Endothelial cell of umbilical vein (primary cell): ENCODE data around the gene PAQR3. TPM values are rescaled to one million over a fixed set of nuclear protein-coding genes. Genes with fewer than 3 reads are reported as not detected.

Experiments
- Bru-seq: library from RNA; stranded (reverse); fragments of 400-500 nt; gene quantifications from one replicate; lab custom pipeline; 2021; lab: Mats Ljungman, UMichigan
- BruChase-seq, 2 experiments: library from RNA; stranded (reverse); fragments of 400-500 nt; gene quantifications; one replicate each; lab custom pipeline; 2021; lab: Mats Ljungman, UMichigan
- BruUV-seq: library from RNA; stranded (reverse); fragments of 400-500 nt; replicated peaks from 2 replicates; lab custom pipeline; 2021; lab: Mats Ljungman, UMichigan
- CTCF ChIA-PET: fragments of 300-600, 350-600 bp; sonication (Branson Sonifier 250); formaldehyde crosslinking; loops from one replicate; lab custom pipeline; 2021; ENCODE audit warnings: antibody characterized with exemption, inconsistent platforms; lab: Charles Lee
- POLR2A ChIA-PET: fragments of 300-600, 350-600 bp; sonication (Branson Sonifier 250); formaldehyde crosslinking; loops from one replicate; lab custom pipeline; 2021; ENCODE audit warnings: antibody characterized with exemption, inconsistent platforms; lab: Charles Lee
- DNase-seq: peaks from one replicate; pipeline ENCODE4 v3.0.0-alpha.2; 2011; ENCODE audit warnings: low read depth, low spot score
- FAIRE-seq: peaks from 2 replicates; lab custom pipeline; 2011; peaks lifted over from hg19 to GRCh38; lab: Jason Lieb, UNC
- H2AFZ ChIP-seq: 2 replicates; pipeline ENCODE4 v1.6.0; 2012; ENCODE audit warnings: low read depth, low read length, control low read depth, inconsistent platforms
- H3K27ac ChIP-seq: 2 replicates; pipeline ENCODE4 v1.5.1; 2011; ENCODE audit warnings: low read depth, mild to moderate bottlenecking, control low read depth, low read length, moderate library complexity; ENCODE audit not compliant: insufficient read depth
- H3K27me3 ChIP-seq, 2 experiments: 2 replicates each; pipeline versions ENCODE4 v1.6.0 to v1.6.1; 2011; ENCODE audit warnings: low read length in 2 of 2, mixed read lengths in 1 of 2; ENCODE audit not compliant: control insufficient read depth in 2 of 2, insufficient read depth in 2 of 2
- H3K36me3 ChIP-seq, 2 experiments: 2 replicates in 1 of 2; 3 replicates in 1 of 2; pipeline ENCODE4 v1.5.1; 2011; ENCODE audit warnings: low read length in 2 of 2, mild to moderate bottlenecking in 1 of 2, moderate library complexity in 1 of 2; ENCODE audit not compliant: control insufficient read depth in 2 of 2, insufficient read depth in 2 of 2; ENCODE audit errors: extremely low read depth in 1 of 2
- H3K4me1 ChIP-seq: 3 replicates; pipeline ENCODE4 v1.5.1; 2011; ENCODE audit warnings: mild to moderate bottlenecking, low read length; ENCODE audit not compliant: control insufficient read depth, insufficient read depth; ENCODE audit errors: extremely low read depth
- H3K4me2 ChIP-seq: 2 replicates; pipeline ENCODE4 v1.6.1; 2011; ENCODE audit warnings: low read length, control low read depth, mixed read lengths; ENCODE audit not compliant: insufficient read depth
- H3K4me3 ChIP-seq, 3 experiments: fragments of 200-600 bp in 1 of 3; sonication (generic), shearing (Covaris generic) in 1 of 3; replicated peaks in 1 of 3; 2 replicates each; pipeline ENCODE4 v1.5.1; 2011 to 2016; ENCODE audit warnings: control low read depth in 3 of 3, low read length in 3 of 3, mild to moderate bottlenecking in 2 of 3, inconsistent platforms in 1 of 3, low read depth in 1 of 3, moderate library complexity in 1 of 3; ENCODE audit not compliant: insufficient read depth in 1 of 3
- H3K79me2 ChIP-seq: 2 replicates; pipeline ENCODE4 v1.6.0; 2012; ENCODE audit warnings: low read length, inconsistent platforms; ENCODE audit not compliant: control insufficient read depth, insufficient read depth
- H3K9ac ChIP-seq: replicated peaks from 2 replicates; pipeline ENCODE3; 2011; ENCODE audit warnings: low read length, control low read depth; ENCODE audit not compliant: insufficient read depth; ENCODE audit errors: extremely low read depth
- H3K9me1 ChIP-seq: replicated peaks from 3 replicates; pipeline ENCODE4 v1.6.0; 2011; ENCODE audit warnings: mild to moderate bottlenecking, low read length; ENCODE audit not compliant: control insufficient read depth, insufficient read depth; ENCODE audit errors: extremely low read depth
- H3K9me3 ChIP-seq: replicated peaks from 2 replicates; pipeline ENCODE4 v1.5.1; 2012; ENCODE audit warnings: low read length, inconsistent platforms; ENCODE audit not compliant: control insufficient read depth, insufficient read depth
- H4K20me1 ChIP-seq: replicated peaks from 2 replicates; pipeline ENCODE3; 2011; ENCODE audit warnings: mild to moderate bottlenecking, low read length; ENCODE audit not compliant: control insufficient read depth, insufficient read depth; ENCODE audit errors: extremely low read depth
- CTCF ChIP-seq, 2 donors: IDR thresholded peaks; 1 replicate in 1 of 2; 2 replicates in 1 of 2; pipeline ENCODE4 v1.5.1; 2011; ENCODE audit warnings: low read length in 2 of 2, mild to moderate bottlenecking in 2 of 2, moderate library complexity in 2 of 2, control low read depth in 1 of 2, inconsistent platforms in 1 of 2, low read depth in 1 of 2; ENCODE audit not compliant: insufficient read depth in 1 of 2; ENCODE audit errors: extremely low read depth in 1 of 2
- EZH2 ChIP-seq: IDR thresholded peaks from 2 replicates; pipeline ENCODE4 v1.6.1; 2012; ENCODE audit warnings: borderline replicate concordance, low read depth, mild to moderate bottlenecking, moderate library complexity, low read length, inconsistent platforms; ENCODE audit not compliant: severe bottlenecking
- FOS ChIP-seq: IDR thresholded peaks from 2 replicates; pipeline ENCODE4 v1.6.1; 2011; ENCODE audit warnings: mild to moderate bottlenecking, low read length, moderate library complexity, borderline replicate concordance; ENCODE audit not compliant: insufficient read depth
- GATA2 ChIP-seq: IDR thresholded peaks from 2 replicates; pipeline ENCODE4 v1.7.0; 2011; ENCODE audit warnings: low read depth, mild to moderate bottlenecking, moderate library complexity, mixed read lengths, low read length; ENCODE audit not compliant: insufficient read length, insufficient read depth
- JUN ChIP-seq: IDR thresholded peaks from 2 replicates; pipeline ENCODE4 v1.6.1; 2011; ENCODE audit warnings: borderline replicate concordance, low read depth; ENCODE audit not compliant: insufficient read length, insufficient read depth
- MAX ChIP-seq: IDR thresholded peaks from 2 replicates; pipeline ENCODE4 v1.6.1; 2011; ENCODE audit not compliant: insufficient read depth, insufficient read length
- MYC ChIP-seq: IDR thresholded peaks from one replicate; pipeline ENCODE4 v1.6.1; 2011; ENCODE audit warnings: mild to moderate bottlenecking, low read depth, low read length
- POLR2A ChIP-seq: IDR thresholded peaks from 2 replicates; pipeline ENCODE4 v1.6.1; 2012; ENCODE audit warnings: low read depth, mild to moderate bottlenecking, control low read depth, low read length
- POLR2AphosphoS5 ChIP-seq: IDR thresholded peaks from 2 replicates; pipeline ENCODE4 v1.6.1; 2012; ENCODE audit warnings: low read depth, mild to moderate bottlenecking, control low read depth, low read length, moderate library complexity; ENCODE audit not compliant: insufficient read depth
- dilution Hi-C: fragments of 300-500 bp; cut with MboI; formaldehyde crosslinking; loops from one replicate; pipeline ENCODE4 v1.15.0; 2019; ENCODE audit warnings: low sequenced_read_pairs; ENCODE audit not compliant: extremely low pct_ligation_motif_present
- intact Hi-C: fragments of 100-400 bp; cut with micrococcal nuclease; formaldehyde crosslinking; loops from one replicate; pipeline ENCODE4 v1.10.0; 2022
- long read RNA-seq: library from polyadenylated mRNA; stranded (forward); transcript quantifications from one replicate; pipeline ENCODE4 v2.0.0, GENCODE V29; 2021
- polyA minus RNA-seq, 3 experiments: library from RNA; depleted of rRNA, polyadenylated mRNA; stranded (reverse); fragments of >200 nt; gene quantifications; 1 replicate in 1 of 3; 2 replicates in 2 of 3; pipeline ENCODE4 v1.2.3, GENCODE V29; 2011
- polyA plus RNA-seq, 4 experiments: library from polyadenylated mRNA; depleted of rRNA in 3 of 4; stranded (reverse) in 3 of 4; unstranded in 1 of 4; fragments of >200 nt; gene quantifications; 2 replicates each; pipeline versions ENCODE4 v1.2.1 to v1.2.3, GENCODE V29; 2011 to 2012; ENCODE audit warnings: missing spikeins in 1 of 4
- total RNA-seq: library from RNA; stranded (reverse); gene quantifications from 2 replicates; pipeline ENCODE4 v1.2.3, GENCODE V29; 2021

PAQR3 gene
- total RNA-seq (19.0 and 21.0 TPM in 2 replicates), polyA plus RNA-seq (13.0 and 15.0 TPM in 2 replicates), polyA minus RNA-seq (54.4 and 63.2 TPM in 2 replicates), Bru-seq, nascent RNA (percentile 67 among the genes with signal in this experiment), BruChase-seq, experiment 1, labeled RNA remaining after a 6-hour chase (percentile 78 among the genes with signal in this experiment), BruChase-seq, experiment 2, labeled RNA remaining after a 2-hour chase (percentile 69 among the genes with signal in this experiment)
- polyA plus RNA-seq (2011; cell fraction: cytosol; rRNA removed), result 9.7 and 10.9 TPM in 2 replicates
- polyA plus RNA-seq (2011; cell fraction: nucleus; rRNA removed), result 16.5 and 21.0 TPM in 2 replicates
- 12.4 and 17.6 TPM in 2 replicates for polyA plus RNA-seq (2012)
- 14.0 TPM for polyA minus RNA-seq (2011; cell fraction: cytosol; rRNA and poly(A)+ RNA removed)
- polyA minus RNA-seq (2011; cell fraction: nucleus; rRNA and poly(A)+ RNA removed), result 23.4 and 29.7 TPM in 2 replicates
- long read RNA-seq, full-length matches to known transcripts, result 33 of 50 reads
- long read RNA-seq, partial matches to known transcripts, result 1 of 50 reads
- long read RNA-seq, other reads (novel, unspliced or antisense), result 16 of 50 reads

GRCh38 chr4:78938868-78939666 is at the start of gene PAQR3:
PAQR3 (minus strand) TSS chr4:78939438; CDS start chr4:78939224, 214 bp downstream.
- dilution Hi-C loops (no loop called here), intact Hi-C loops (loop anchor here (2.0 to 10.0 kb wide), 3 partner anchors 324 to 944 kb away; partner anchors contain the start of gene FRAS1)
- Histone ChIP-seq H3K9me1 (no peaks in the 10 kb centered on the region), H4K20me1 (no peaks in the 10 kb centered on the region), H3K4me3 (peak within 1 kb of the TSS; percentile 56 to 84 (median 62)), H3K79me2 (peaks cover 8% of the 10 kb centered on the region), H3K36me3 (no peaks in the 10 kb centered on the region), H3K27ac (peak within 1 kb of the TSS; percentile 4), H3K9ac (peak within 1 kb of the TSS; percentile 63), H3K27me3 (peaks cover 6 to 7% of the 10 kb centered on the region in 2 experiments), H2AFZ (peak within 1 kb of the TSS; percentile 91), H3K4me1 (peaks cover 13% of the 10 kb centered on the region), H3K9me3 (no peaks in the 10 kb centered on the region), H3K4me2 (peak within 1 kb of the TSS; percentile 96)
- peak; percentile 82 for DNase-seq
- peak; percentile 79 for FAIRE-seq
- TF ChIP-seq POLR2AphosphoS5, result peak; percentile 95
- no peak for TF ChIP-seq CTCF (IDR thresholded peaks at IDR 0.05; ENCODE audit: extremely low read depth in 1 of 2, insufficient read depth in 1 of 2, low read depth in 1 of 2, low read length in 2 of 2)
- TF ChIP-seq GATA2, result no peak
- no peak for TF ChIP-seq MAX
- no peak for TF ChIP-seq MYC
- peak; percentile 94 for TF ChIP-seq POLR2A
- no peak for TF ChIP-seq FOS
- no peak for TF ChIP-seq EZH2
- TF ChIP-seq JUN, result no peak
- ChIA-PET CTCF (interaction anchor here (0.5 to 1.6 kb wide), 9 partner anchors 12 to 1277 kb away, joined by 3 to 5 read pairs (median 4); no protein-coding TSS in a partner anchor), POLR2A (no interaction called here)
- no TSS peak for BruUV-seq
